Endothelial cell of umbilical vein (primary cell): Measurements from ENCODE around the gene MYO1F. TPM values are rescaled to one million over a fixed set of nuclear protein-coding genes. Genes with fewer than 3 reads are reported as not detected.

Experiments
- BruUV-seq: library from RNA; stranded (reverse); fragments of 400-500 nt; replicated peaks from 2 replicates; lab custom pipeline; 2021; lab: Mats Ljungman, UMichigan
- CTCF ChIA-PET: fragments of 300-600, 350-600 bp; sonication (Branson Sonifier 250); formaldehyde crosslinking; loops from one replicate; lab custom pipeline; 2021; ENCODE audit warnings: antibody characterized with exemption, inconsistent platforms; lab: Charles Lee
- POLR2A ChIA-PET: fragments of 300-600, 350-600 bp; sonication (Branson Sonifier 250); formaldehyde crosslinking; loops from one replicate; lab custom pipeline; 2021; ENCODE audit warnings: antibody characterized with exemption, inconsistent platforms; lab: Charles Lee
- DNase-seq: peaks from one replicate; pipeline ENCODE4 v3.0.0-alpha.2; 2011; ENCODE audit warnings: low read depth, low spot score
- FAIRE-seq: peaks from 2 replicates; lab custom pipeline; 2011; peaks lifted over from hg19 to GRCh38; lab: Jason Lieb, UNC
- H2AFZ ChIP-seq: 2 replicates; pipeline ENCODE4 v1.6.0; 2012; ENCODE audit warnings: low read depth, low read length, control low read depth, inconsistent platforms
- H3K27ac ChIP-seq: 2 replicates; pipeline ENCODE4 v1.5.1; 2011; ENCODE audit warnings: low read depth, mild to moderate bottlenecking, control low read depth, low read length, moderate library complexity; ENCODE audit not compliant: insufficient read depth
- H3K27me3 ChIP-seq, 2 experiments: 2 replicates each; pipeline versions ENCODE4 v1.6.0 to v1.6.1; 2011; ENCODE audit warnings: low read length in 2 of 2, mixed read lengths in 1 of 2; ENCODE audit not compliant: control insufficient read depth in 2 of 2, insufficient read depth in 2 of 2
- H3K36me3 ChIP-seq, 2 experiments: 2 replicates in 1 of 2; 3 replicates in 1 of 2; pipeline ENCODE4 v1.5.1; 2011; ENCODE audit warnings: low read length in 2 of 2, mild to moderate bottlenecking in 1 of 2, moderate library complexity in 1 of 2; ENCODE audit not compliant: control insufficient read depth in 2 of 2, insufficient read depth in 2 of 2; ENCODE audit errors: extremely low read depth in 1 of 2
- H3K4me1 ChIP-seq: 3 replicates; pipeline ENCODE4 v1.5.1; 2011; ENCODE audit warnings: mild to moderate bottlenecking, low read length; ENCODE audit not compliant: control insufficient read depth, insufficient read depth; ENCODE audit errors: extremely low read depth
- H3K4me2 ChIP-seq: 2 replicates; pipeline ENCODE4 v1.6.1; 2011; ENCODE audit warnings: low read length, control low read depth, mixed read lengths; ENCODE audit not compliant: insufficient read depth
- H3K4me3 ChIP-seq, 3 experiments: fragments of 200-600 bp in 1 of 3; sonication (generic), shearing (Covaris generic) in 1 of 3; replicated peaks in 1 of 3; 2 replicates each; pipeline ENCODE4 v1.5.1; 2011 to 2016; ENCODE audit warnings: control low read depth in 3 of 3, low read length in 3 of 3, mild to moderate bottlenecking in 2 of 3, inconsistent platforms in 1 of 3, low read depth in 1 of 3, moderate library complexity in 1 of 3; ENCODE audit not compliant: insufficient read depth in 1 of 3
- H3K79me2 ChIP-seq: 2 replicates; pipeline ENCODE4 v1.6.0; 2012; ENCODE audit warnings: low read length, inconsistent platforms; ENCODE audit not compliant: control insufficient read depth, insufficient read depth
- H3K9ac ChIP-seq: replicated peaks from 2 replicates; pipeline ENCODE3; 2011; ENCODE audit warnings: low read length, control low read depth; ENCODE audit not compliant: insufficient read depth; ENCODE audit errors: extremely low read depth
- H3K9me1 ChIP-seq: replicated peaks from 3 replicates; pipeline ENCODE4 v1.6.0; 2011; ENCODE audit warnings: mild to moderate bottlenecking, low read length; ENCODE audit not compliant: control insufficient read depth, insufficient read depth; ENCODE audit errors: extremely low read depth
- H3K9me3 ChIP-seq: replicated peaks from 2 replicates; pipeline ENCODE4 v1.5.1; 2012; ENCODE audit warnings: low read length, inconsistent platforms; ENCODE audit not compliant: control insufficient read depth, insufficient read depth
- H4K20me1 ChIP-seq: replicated peaks from 2 replicates; pipeline ENCODE3; 2011; ENCODE audit warnings: mild to moderate bottlenecking, low read length; ENCODE audit not compliant: control insufficient read depth, insufficient read depth; ENCODE audit errors: extremely low read depth
- CTCF ChIP-seq, 2 donors: IDR thresholded peaks; 1 replicate in 1 of 2; 2 replicates in 1 of 2; pipeline ENCODE4 v1.5.1; 2011; ENCODE audit warnings: low read length in 2 of 2, mild to moderate bottlenecking in 2 of 2, moderate library complexity in 2 of 2, control low read depth in 1 of 2, inconsistent platforms in 1 of 2, low read depth in 1 of 2; ENCODE audit not compliant: insufficient read depth in 1 of 2; ENCODE audit errors: extremely low read depth in 1 of 2
- EZH2 ChIP-seq: IDR thresholded peaks from 2 replicates; pipeline ENCODE4 v1.6.1; 2012; ENCODE audit warnings: borderline replicate concordance, low read depth, mild to moderate bottlenecking, moderate library complexity, low read length, inconsistent platforms; ENCODE audit not compliant: severe bottlenecking
- FOS ChIP-seq: IDR thresholded peaks from 2 replicates; pipeline ENCODE4 v1.6.1; 2011; ENCODE audit warnings: mild to moderate bottlenecking, low read length, moderate library complexity, borderline replicate concordance; ENCODE audit not compliant: insufficient read depth
- GATA2 ChIP-seq: IDR thresholded peaks from 2 replicates; pipeline ENCODE4 v1.7.0; 2011; ENCODE audit warnings: low read depth, mild to moderate bottlenecking, moderate library complexity, mixed read lengths, low read length; ENCODE audit not compliant: insufficient read length, insufficient read depth
- JUN ChIP-seq: IDR thresholded peaks from 2 replicates; pipeline ENCODE4 v1.6.1; 2011; ENCODE audit warnings: borderline replicate concordance, low read depth; ENCODE audit not compliant: insufficient read length, insufficient read depth
- MAX ChIP-seq: IDR thresholded peaks from 2 replicates; pipeline ENCODE4 v1.6.1; 2011; ENCODE audit not compliant: insufficient read depth, insufficient read length
- MYC ChIP-seq: IDR thresholded peaks from one replicate; pipeline ENCODE4 v1.6.1; 2011; ENCODE audit warnings: mild to moderate bottlenecking, low read depth, low read length
- POLR2A ChIP-seq: IDR thresholded peaks from 2 replicates; pipeline ENCODE4 v1.6.1; 2012; ENCODE audit warnings: low read depth, mild to moderate bottlenecking, control low read depth, low read length
- POLR2AphosphoS5 ChIP-seq: IDR thresholded peaks from 2 replicates; pipeline ENCODE4 v1.6.1; 2012; ENCODE audit warnings: low read depth, mild to moderate bottlenecking, control low read depth, low read length, moderate library complexity; ENCODE audit not compliant: insufficient read depth
- dilution Hi-C: fragments of 300-500 bp; cut with MboI; formaldehyde crosslinking; loops from one replicate; pipeline ENCODE4 v1.15.0; 2019; ENCODE audit warnings: low sequenced_read_pairs; ENCODE audit not compliant: extremely low pct_ligation_motif_present
- intact Hi-C: fragments of 100-400 bp; cut with micrococcal nuclease; formaldehyde crosslinking; loops from one replicate; pipeline ENCODE4 v1.10.0; 2022
- polyA plus RNA-seq, 4 experiments: library from polyadenylated mRNA; depleted of rRNA in 3 of 4; stranded (reverse) in 3 of 4; unstranded in 1 of 4; fragments of >200 nt; gene quantifications; 2 replicates each; pipeline versions ENCODE4 v1.2.1 to v1.2.3, GENCODE V29; 2011 to 2012; ENCODE audit warnings: missing spikeins in 1 of 4
- total RNA-seq: library from RNA; stranded (reverse); gene quantifications from 2 replicates; pipeline ENCODE4 v1.2.3, GENCODE V29; 2021

The MYO1F gene
- total and polyA plus RNA-seq, 2 donors (not counting 3 experiments of a cell fraction or from before 2014, with no cell fraction given) = 0.22 to 0.39 TPM

GRCh38 chr19:8537099-8537498 lies 40.1 kb downstream of the MYO1F start:
- Histone ChIP-seq H3K36me3 (no peaks in the 10 kb centered on the region), H3K79me2 (no peaks in the 10 kb centered on the region), H4K20me1 (no peaks in the 10 kb centered on the region), H3K4me1 (no peaks in the 10 kb centered on the region), H3K27ac (no peak overlapping the region), H3K9me3 (no peaks in the 10 kb centered on the region), H2AFZ (no peak overlapping the region), H3K9ac (no peak overlapping the region), H3K4me3 (no peak overlapping the region), H3K4me2 (no peak overlapping the region), H3K9me1 (no peaks in the 10 kb centered on the region), H3K27me3 (no peaks in the 10 kb centered on the region)
- no peak for TF ChIP-seq POLR2A
- no peak for TF ChIP-seq FOS
- no peak for TF ChIP-seq EZH2
- no peak for TF ChIP-seq POLR2AphosphoS5
- TF ChIP-seq CTCF (IDR thresholded peaks at IDR 0.05; ENCODE audit: extremely low read depth in 1 of 2, insufficient read depth in 1 of 2, low read depth in 1 of 2, low read length in 2 of 2) = no peak
- TF ChIP-seq MYC = no peak
- TF ChIP-seq JUN = no peak
- no peak for TF ChIP-seq MAX
- TF ChIP-seq GATA2 = no peak
- ChIA-PET POLR2A (no interaction called here), CTCF (no interaction called here)
- intact Hi-C loops = no loop called here
- no peak for FAIRE-seq
- dilution Hi-C loops = no loop called here
- BruUV-seq = no TSS peak
- DNase-seq = no peak
